Measurements from ENCODE around the gene LRMDA. TPM values are rescaled to one million over a fixed set of nuclear protein-coding genes. Genes with fewer than 3 reads are reported as not detected.

LRMDA gene
- total RNA-seq, 4 donors from 2014 or later, result 12.0 to 15.9 (median 13.9) TPM

- DNase-seq (ENCODE audit: low spot score) (no peak), ATAC-seq (ENCODE audit: low FRiP score) (no peak)
- TF ChIP-seq CTCF (IDR thresholded peaks at IDR 0.05), result no peak
Observed at GRCh38 chr10:76245951-76246495, 814.6 kb downstream of the LRMDA start.

GRCh38 chr10:76248649-76249200, 817.3 kb downstream of the LRMDA start:
- DNase-seq (ENCODE audit: low spot score) (no peak), ATAC-seq (ENCODE audit: low FRiP score) (no peak)
- no peak for TF ChIP-seq CTCF (IDR thresholded peaks at IDR 0.05)

GRCh38 chr10:76251841-76252671, 820.6 kb downstream of the LRMDA start:
- DNase-seq (ENCODE audit: low spot score), result no peak
- no peak for TF ChIP-seq CTCF (IDR thresholded peaks at IDR 0.05)
- ATAC-seq (ENCODE audit: low FRiP score), result peak; percentile 74

GRCh38 chr10:76252733-76253132, 821.3 kb downstream of the LRMDA start:
- DNase-seq (ENCODE audit: low spot score) (no peak), ATAC-seq (ENCODE audit: low FRiP score) (peak; percentile 60)
- TF ChIP-seq CTCF (IDR thresholded peaks at IDR 0.05), result no peak

- no peak for TF ChIP-seq CTCF (IDR thresholded peaks at IDR 0.05)
- no peak for ATAC-seq (ENCODE audit: low FRiP score)
- DNase-seq (ENCODE audit: low spot score), result no peak
Observed at GRCh38 chr10:76255241-76255640, 823.8 kb downstream of the LRMDA start.

- no peak for TF ChIP-seq CTCF (IDR thresholded peaks at IDR 0.05)
- no peak for DNase-seq (ENCODE audit: low spot score)
- no peak for ATAC-seq (ENCODE audit: low FRiP score)
Observed at GRCh38 chr10:76257816-76258215, 826.4 kb downstream of the LRMDA start.

Data from omental fat pad (tissue), 4 donors.